Stomach (tissue), 9 donors: Measurements from ENCODE around the gene DFFA. TPM values are rescaled to one million over a fixed set of nuclear protein-coding genes. Genes with fewer than 3 reads are reported as not detected.
A peak's percentile ranks its signal among the peaks of the same experiment; 100 is the strongest.

ENCODE experiments used
- DNase-seq, 2 donors: peaks; one replicate each; pipeline versions ENCODE4 v3.0.0 to v3.0.0-alpha.2; 2013 to 2019
- H3K27ac ChIP-seq, 5 donors: fragments of 200-600 bp in 4 of 5; sonication (generic) in 4 of 5; one replicate each; pipeline ENCODE4 v1.5.1; 2013 to 2019; ENCODE audit warnings: mild to moderate bottlenecking in 1 of 5, moderate library complexity in 1 of 5
- H3K27me3 ChIP-seq, 3 donors: fragments of 200-600 bp; sonication (generic); one replicate each; pipeline ENCODE4 v1.5.1; 2017 to 2019; ENCODE audit warnings: mixed run types in 1 of 3
- H3K36me3 ChIP-seq, 4 donors: fragments of 200-600 bp; sonication (generic); 1 replicate in 3 of 4; 2 replicates in 1 of 4; pipeline ENCODE4 v1.5.1; 2016 to 2019
- H3K4me1 ChIP-seq, 4 donors: fragments of 200-600 bp; sonication (generic); one replicate each; pipeline ENCODE4 v1.5.1; 2016 to 2019
- H3K4me3 ChIP-seq, 4 donors: fragments of 200-600 bp; sonication (generic) in 3 of 4; one replicate each; pipeline ENCODE4 v1.5.1; 2016 to 2019; ENCODE audit warnings: mild to moderate bottlenecking in 1 of 4
- H3K9me3 ChIP-seq, 4 donors: fragments of 200-600 bp; sonication (generic); one replicate each; pipeline ENCODE4 v1.5.1; 2016 to 2019
- EP300 ChIP-seq: sonication (generic); formaldehyde crosslinking; IDR thresholded peaks from one replicate; pipeline ENCODE4 v1.6.1; 2017; ENCODE audit warnings: antibody characterized with exemption
- POLR2A ChIP-seq, 4 donors: fragments of 450-650 bp; IDR thresholded peaks; one replicate each; pipeline ENCODE4 v1.6.1; 2016; ENCODE audit warnings: antibody characterized with exemption in 4 of 4, control low read depth in 2 of 4, mild to moderate bottlenecking in 1 of 4, moderate library complexity in 1 of 4
- POLR2AphosphoS5 ChIP-seq, 3 donors: sonication (generic); formaldehyde crosslinking; IDR thresholded peaks; one replicate each; pipeline ENCODE4 v1.6.1; 2016; ENCODE audit warnings: antibody characterized with exemption in 3 of 3
- WGBS, 5 donors: extraction: QIAGEN DNeasy Blood & Tissue Kit in 3 of 5; methylation state at CpG; one replicate each; pipeline versions ENCODE4 v1.1.5 to v1.1.7; 2013 to 2018; 5-methylcytosine and 5-hydroxymethylcytosine counted together
- intact Hi-C: fragments of 100-400 bp; cut with DNase I; formaldehyde crosslinking; loops from one replicate; pipeline ENCODE4 v1.15.1; 2023; ENCODE audit warnings: low total_unique reads
- polyA plus RNA-seq, 3 donors: library from polyadenylated mRNA; stranded (reverse); fragments of 200-250 nt; gene quantifications; one replicate each; pipeline ENCODE4 v1.2.3, GENCODE V29; 2013
- total RNA-seq, 5 donors: library from RNA; depleted of rRNA; stranded (reverse); fragments of >200 nt; gene quantifications; one replicate each; pipeline versions ENCODE4 v1.1.0 to v1.2.3, GENCODE V29; 2014 to 2016
- TF ChIP-seq, protein P1 (sequence below), 7 experiments: fragments of 450-650 bp in 4 of 7; fragments of 200-600 bp in 3 of 7; sonication (generic) in 3 of 7; IDR thresholded peaks; one replicate each; pipeline ENCODE4 v1.5.1; 2016 to 2019; ENCODE audit warnings: antibody characterized with exemption in 7 of 7, control low read depth in 2 of 7, mild to moderate bottlenecking in 1 of 7
- donor health status: healthy with polysubstance abuse.
- donor health status: Bipolar disorder and iron deficiency.
- donor health status: healthy.

The DFFA gene
- total and polyA plus RNA-seq, 8 donors = 10.7 to 22.2 (median 13.0) TPM

DNA sequence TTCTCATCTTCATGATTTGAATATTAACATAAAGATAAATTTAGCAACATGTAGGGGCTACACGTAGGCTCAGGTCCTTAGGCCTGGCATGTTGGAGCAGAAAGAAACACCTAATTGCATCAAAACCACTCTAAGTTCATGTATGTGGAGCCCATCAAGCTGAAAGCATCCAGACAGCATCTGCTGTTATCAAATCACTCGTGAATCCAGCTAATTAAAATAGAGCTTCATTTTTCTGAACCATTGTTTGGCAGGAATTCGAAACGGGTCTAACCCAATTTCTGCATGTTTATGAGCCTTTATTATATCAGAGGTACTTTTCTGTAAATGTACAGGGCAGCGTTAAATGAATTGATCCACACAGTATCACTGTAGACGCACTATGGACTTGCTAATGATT lies 48.2 kb upstream of the DFFA start:
- no peak overlapping the region for H3K4me3 ChIP-seq
- peaks cover 30 to 80% (median 67%) of the 10 kb centered on the region in 4 donors for H3K4me1 ChIP-seq
- H3K27ac ChIP-seq = peak overlapping the region in 1 of 5 donors; percentile 76
- no peaks in the 10 kb centered on the region for H3K9me3 ChIP-seq
- TF ChIP-seq, protein P1, sequence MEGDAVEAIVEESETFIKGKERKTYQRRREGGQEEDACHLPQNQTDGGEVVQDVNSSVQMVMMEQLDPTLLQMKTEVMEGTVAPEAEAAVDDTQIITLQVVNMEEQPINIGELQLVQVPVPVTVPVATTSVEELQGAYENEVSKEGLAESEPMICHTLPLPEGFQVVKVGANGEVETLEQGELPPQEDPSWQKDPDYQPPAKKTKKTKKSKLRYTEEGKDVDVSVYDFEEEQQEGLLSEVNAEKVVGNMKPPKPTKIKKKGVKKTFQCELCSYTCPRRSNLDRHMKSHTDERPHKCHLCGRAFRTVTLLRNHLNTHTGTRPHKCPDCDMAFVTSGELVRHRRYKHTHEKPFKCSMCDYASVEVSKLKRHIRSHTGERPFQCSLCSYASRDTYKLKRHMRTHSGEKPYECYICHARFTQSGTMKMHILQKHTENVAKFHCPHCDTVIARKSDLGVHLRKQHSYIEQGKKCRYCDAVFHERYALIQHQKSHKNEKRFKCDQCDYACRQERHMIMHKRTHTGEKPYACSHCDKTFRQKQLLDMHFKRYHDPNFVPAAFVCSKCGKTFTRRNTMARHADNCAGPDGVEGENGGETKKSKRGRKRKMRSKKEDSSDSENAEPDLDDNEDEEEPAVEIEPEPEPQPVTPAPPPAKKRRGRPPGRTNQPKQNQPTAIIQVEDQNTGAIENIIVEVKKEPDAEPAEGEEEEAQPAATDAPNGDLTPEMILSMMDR (IDR thresholded peaks at IDR 0.05) = no peak
- TF ChIP-seq POLR2AphosphoS5 (IDR thresholded peaks at IDR 0.05) (no peak), EP300 (no peak), POLR2A (IDR thresholded peaks at IDR 0.05) (no peak)
- WGBS, 5 donors = 91 to 95% (median 91%) methylated on average over 6 of the region's 6 CpGs
- H3K27me3 ChIP-seq = no peaks in the 10 kb centered on the region
- intact Hi-C loops = no loop called here
- H3K36me3 ChIP-seq = no peaks in the 10 kb centered on the region
- DNase-seq = no peak

DNA sequence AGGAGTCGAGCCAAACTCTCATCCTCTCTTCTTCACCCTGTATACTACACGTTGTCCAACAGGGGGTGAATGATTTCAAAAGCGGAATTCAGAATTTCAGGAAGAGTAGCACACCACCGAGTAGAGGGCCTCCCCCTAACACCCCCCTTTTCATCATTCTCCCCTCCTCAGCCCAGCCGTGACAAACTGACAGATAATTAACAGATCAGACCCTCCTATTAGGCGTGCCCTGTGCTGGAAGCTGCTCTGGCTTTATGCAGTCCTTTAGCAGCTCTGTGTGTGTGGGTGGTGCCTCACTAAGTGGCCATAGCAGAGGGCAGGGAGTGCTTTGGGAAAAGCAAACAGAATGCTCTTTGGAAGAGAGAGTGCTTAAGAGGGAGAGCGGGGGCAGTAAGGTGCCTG lies 46.7 kb upstream of the DFFA start:
- no peaks in the 10 kb centered on the region for H3K36me3 ChIP-seq
- no peak overlapping the region for H3K4me3 ChIP-seq
- WGBS, 5 donors = 28 to 53% (median 31%) methylated on average over 7 of the region's 7 CpGs
- intact Hi-C loops = no loop called here
- H3K27ac ChIP-seq = peak overlapping the region; percentile 45 to 76 (median 64)
- H3K9me3 ChIP-seq = no peaks in the 10 kb centered on the region
- TF ChIP-seq, protein P1 (IDR thresholded peaks at IDR 0.05) = peak in 1 of 7 experiments; percentile 14
- no peak for TF ChIP-seq EP300
- peak; percentile 62 to 65 for DNase-seq
- peaks cover 38 to 91% (median 69%) of the 10 kb centered on the region in 4 donors for H3K4me1 ChIP-seq
- H3K27me3 ChIP-seq = no peaks in the 10 kb centered on the region

DNA sequence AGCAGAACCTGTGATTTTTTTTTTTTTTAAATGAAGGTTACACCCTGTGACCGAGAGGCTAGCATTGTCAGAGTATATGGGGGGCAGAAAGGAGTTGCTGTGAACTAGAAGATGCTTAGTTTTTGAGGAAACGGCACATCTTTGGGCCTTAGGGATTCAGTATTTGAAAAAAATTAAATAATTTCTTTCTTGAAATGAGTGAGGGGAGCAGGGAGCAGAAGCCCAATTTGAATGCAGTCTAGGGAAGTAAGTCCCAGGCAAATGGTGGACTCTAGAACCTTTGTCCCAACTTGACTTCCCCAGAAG lies 45.3 kb upstream of the DFFA start:
- H3K27ac ChIP-seq = peak overlapping the region in 3 of 5 donors; percentile 47 to 76 (median 74)
- peaks cover 31 to 88% (median 64%) of the 10 kb centered on the region in 4 donors for H3K4me1 ChIP-seq
- H3K36me3 ChIP-seq = no peaks in the 10 kb centered on the region
- TF ChIP-seq EP300 = no peak
- TF ChIP-seq POLR2AphosphoS5 (IDR thresholded peaks at IDR 0.05) = no peak
- TF ChIP-seq, protein P1 (IDR thresholded peaks at IDR 0.05) = no peak
- no peak for TF ChIP-seq POLR2A (IDR thresholded peaks at IDR 0.05)
- H3K9me3 ChIP-seq = no peaks in the 10 kb centered on the region
- 66 to 84% (median 70%) methylated on average over 2 of the region's 2 CpGs for WGBS, 5 donors
- no peak overlapping the region for H3K4me3 ChIP-seq
- no peak for DNase-seq
- H3K27me3 ChIP-seq = no peaks in the 10 kb centered on the region
- intact Hi-C loops = no loop called here

DNA sequence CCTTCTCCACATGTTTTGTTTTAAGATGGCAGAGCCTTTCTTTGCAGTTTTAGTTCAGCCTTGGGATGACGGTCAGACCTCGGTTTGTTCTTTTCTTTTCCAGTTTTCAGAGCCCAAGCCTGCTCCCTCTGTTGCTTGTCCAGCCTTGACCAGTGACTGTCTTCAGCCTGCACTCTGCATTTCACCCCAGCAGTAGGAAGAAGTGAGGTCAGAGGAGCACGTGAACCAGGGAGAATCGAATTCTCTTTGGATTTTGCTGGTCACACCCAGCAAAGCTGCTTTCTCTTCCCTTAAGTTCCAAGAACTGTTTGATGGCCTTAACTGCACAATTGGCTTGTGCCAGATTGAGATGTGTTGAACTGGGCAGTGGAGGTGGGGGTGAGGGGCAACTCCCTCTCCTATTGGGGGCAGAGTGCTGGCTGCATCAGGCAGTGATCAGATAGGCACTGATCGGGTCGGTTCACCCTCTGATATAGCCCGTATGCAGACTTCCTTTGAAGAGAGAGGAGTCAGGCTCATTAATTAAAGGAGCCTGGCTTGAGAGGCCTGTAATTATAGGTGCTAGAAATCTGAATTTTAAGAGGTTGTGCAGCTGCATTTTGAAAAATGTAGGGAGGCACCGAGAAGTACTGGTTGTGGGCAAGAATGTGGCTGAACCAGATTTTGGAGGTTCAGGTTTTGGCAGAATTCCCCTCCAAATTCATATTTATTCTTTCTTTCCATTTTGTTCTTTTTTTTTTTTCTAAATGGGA lies 44.8 kb upstream of the DFFA start:
- Histone ChIP-seq H3K9me3 (no peaks in the 10 kb centered on the region), H3K27me3 (no peaks in the 10 kb centered on the region), H3K27ac (peak overlapping the region; percentile 8 to 76 (median 57)), H3K4me3 (no peak overlapping the region), H3K4me1 (peaks cover 25 to 85% (median 61%) of the 10 kb centered on the region in 4 donors), H3K36me3 (no peaks in the 10 kb centered on the region)
- DNase-seq = no peak
- 40 to 73% (median 49%) methylated on average over 8 of the region's 8 CpGs for WGBS, 5 donors
- intact Hi-C loops = no loop called here
- TF ChIP-seq, protein P1 (IDR thresholded peaks at IDR 0.05) = no peak
- TF ChIP-seq POLR2AphosphoS5 (IDR thresholded peaks at IDR 0.05) (no peak), EP300 (no peak), POLR2A (IDR thresholded peaks at IDR 0.05) (no peak)
